ENCODE results near the gene STRIP2.
"Not testable (repeated sequence)": the region's sequence is repeated elsewhere in the genome, so short reads cannot be mapped to it uniquely, and the experiment has no call there.

DNA sequence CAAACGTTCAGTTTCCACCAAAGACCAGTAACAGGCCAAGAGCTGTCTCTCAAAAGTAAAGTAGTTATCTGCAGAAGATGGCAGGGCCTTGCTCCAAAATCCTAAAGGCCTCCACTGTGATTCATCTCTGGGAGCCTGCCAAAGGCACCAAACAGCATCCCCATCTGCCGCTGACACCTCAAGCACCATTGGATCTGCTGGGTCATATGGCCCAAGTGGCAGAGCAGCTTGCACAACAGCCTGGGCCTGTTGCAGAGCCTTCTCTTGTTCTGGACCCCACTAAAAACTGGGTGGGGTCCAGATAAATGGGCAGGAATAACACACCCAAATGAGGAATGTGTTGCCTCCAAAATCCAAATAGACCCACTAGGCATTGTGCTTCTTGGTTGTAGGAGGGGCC is 12.7 kb downstream of the STRIP2 start:
- TF ChIP-seq, protein P1, sequence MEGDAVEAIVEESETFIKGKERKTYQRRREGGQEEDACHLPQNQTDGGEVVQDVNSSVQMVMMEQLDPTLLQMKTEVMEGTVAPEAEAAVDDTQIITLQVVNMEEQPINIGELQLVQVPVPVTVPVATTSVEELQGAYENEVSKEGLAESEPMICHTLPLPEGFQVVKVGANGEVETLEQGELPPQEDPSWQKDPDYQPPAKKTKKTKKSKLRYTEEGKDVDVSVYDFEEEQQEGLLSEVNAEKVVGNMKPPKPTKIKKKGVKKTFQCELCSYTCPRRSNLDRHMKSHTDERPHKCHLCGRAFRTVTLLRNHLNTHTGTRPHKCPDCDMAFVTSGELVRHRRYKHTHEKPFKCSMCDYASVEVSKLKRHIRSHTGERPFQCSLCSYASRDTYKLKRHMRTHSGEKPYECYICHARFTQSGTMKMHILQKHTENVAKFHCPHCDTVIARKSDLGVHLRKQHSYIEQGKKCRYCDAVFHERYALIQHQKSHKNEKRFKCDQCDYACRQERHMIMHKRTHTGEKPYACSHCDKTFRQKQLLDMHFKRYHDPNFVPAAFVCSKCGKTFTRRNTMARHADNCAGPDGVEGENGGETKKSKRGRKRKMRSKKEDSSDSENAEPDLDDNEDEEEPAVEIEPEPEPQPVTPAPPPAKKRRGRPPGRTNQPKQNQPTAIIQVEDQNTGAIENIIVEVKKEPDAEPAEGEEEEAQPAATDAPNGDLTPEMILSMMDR (IDR thresholded peaks at IDR 0.05), result not testable (repeated sequence)
- not testable (repeated sequence) for TF ChIP-seq POLR2A (IDR thresholded peaks at IDR 0.05)
